ENCODE results near the gene TBX21.
A peak's percentile ranks its signal among the peaks of the same experiment; 100 is the strongest.

The TBX21 gene, protein sequence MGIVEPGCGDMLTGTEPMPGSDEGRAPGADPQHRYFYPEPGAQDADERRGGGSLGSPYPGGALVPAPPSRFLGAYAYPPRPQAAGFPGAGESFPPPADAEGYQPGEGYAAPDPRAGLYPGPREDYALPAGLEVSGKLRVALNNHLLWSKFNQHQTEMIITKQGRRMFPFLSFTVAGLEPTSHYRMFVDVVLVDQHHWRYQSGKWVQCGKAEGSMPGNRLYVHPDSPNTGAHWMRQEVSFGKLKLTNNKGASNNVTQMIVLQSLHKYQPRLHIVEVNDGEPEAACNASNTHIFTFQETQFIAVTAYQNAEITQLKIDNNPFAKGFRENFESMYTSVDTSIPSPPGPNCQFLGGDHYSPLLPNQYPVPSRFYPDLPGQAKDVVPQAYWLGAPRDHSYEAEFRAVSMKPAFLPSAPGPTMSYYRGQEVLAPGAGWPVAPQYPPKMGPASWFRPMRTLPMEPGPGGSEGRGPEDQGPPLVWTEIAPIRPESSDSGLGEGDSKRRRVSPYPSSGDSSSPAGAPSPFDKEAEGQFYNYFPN

DNA sequence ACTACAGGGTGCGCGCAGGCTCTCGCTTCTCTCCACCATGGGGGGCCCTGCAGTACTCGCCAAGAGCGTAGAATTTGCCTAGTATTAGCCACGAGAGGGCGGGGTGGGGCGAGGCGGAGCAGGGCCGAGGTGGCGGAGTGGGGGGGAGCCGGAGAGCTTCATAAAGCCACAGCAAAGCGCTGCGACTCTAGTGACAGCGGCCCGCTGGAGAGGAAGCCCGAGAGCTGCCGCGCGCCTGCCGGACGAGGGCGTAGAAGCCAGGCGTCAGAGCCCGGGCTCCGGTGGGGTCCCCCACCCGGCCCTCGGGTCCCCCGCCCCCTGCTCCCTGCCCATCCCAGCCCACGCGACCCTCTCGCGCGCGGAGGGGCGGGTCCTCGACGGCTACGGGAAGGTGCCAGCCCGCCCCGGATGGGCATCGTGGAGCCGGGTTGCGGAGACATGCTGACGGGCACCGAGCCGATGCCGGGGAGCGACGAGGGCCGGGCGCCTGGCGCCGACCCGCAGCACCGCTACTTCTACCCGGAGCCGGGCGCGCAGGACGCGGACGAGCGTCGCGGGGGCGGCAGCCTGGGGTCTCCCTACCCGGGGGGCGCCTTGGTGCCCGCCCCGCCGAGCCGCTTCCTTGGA lies at the start of gene TBX21:
Gene TBX21 (plus strand): TSS at position 190 of the 627 bp plus-strand sequence. CDS start 219 bp downstream, at position 409.
- DNase-seq (ENCODE audit: low read depth): peak; percentile 50

DNA sequence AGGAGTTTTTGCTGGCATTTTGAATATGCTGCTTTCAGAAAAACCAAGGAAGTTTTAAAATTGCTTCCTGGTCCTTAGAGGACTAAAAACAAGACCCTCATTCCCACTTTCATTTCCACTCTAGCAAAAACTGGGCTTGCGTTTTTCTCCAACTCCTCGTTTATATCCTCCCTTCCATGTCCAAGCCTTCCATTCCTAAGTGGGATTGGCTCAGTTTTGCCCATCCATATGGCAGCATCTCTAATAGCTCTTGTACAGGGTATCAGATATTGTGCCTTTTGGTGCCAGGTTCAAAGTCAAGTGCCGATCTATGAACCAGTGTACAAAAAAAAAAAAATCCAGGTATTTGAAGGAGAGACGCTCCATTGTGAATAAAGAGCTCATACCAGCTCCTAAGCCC lies 49.0 kb upstream of the TBX21 start:
- DNase-seq (ENCODE audit: low read depth): no peak

DNA sequence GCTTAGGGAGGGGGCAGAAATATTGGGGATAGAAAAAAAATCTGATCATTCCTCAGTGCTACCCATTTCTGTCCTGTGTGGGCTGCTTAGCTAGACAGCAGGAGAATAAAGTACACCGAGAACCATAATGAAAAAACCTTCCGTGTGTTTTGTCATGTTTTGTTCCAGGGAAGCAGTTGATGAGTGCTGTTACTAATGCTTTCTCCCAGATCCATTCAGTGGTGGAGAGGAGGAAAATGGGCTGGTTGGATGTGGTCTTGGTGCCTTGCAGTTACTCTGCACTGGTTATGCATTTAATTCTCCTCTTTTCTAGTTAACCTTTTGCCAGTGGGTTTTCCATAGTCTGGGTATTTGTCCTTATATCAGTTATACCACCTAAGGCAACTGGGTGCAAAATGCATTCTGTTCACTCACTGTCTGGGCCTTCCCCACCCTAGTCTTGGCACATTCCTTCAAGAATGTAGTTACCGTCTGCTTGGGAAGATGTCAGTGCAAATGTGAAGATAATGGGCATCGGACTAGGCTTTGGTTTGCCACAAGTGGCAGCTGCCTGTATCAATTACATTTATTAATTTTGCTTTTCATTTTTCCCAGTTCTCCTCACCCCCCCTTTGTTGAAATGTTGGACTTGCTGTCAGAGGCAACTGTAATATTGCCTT lies 48.4 kb upstream of the TBX21 start:
- no peak for DNase-seq (ENCODE audit: low read depth)

DNA sequence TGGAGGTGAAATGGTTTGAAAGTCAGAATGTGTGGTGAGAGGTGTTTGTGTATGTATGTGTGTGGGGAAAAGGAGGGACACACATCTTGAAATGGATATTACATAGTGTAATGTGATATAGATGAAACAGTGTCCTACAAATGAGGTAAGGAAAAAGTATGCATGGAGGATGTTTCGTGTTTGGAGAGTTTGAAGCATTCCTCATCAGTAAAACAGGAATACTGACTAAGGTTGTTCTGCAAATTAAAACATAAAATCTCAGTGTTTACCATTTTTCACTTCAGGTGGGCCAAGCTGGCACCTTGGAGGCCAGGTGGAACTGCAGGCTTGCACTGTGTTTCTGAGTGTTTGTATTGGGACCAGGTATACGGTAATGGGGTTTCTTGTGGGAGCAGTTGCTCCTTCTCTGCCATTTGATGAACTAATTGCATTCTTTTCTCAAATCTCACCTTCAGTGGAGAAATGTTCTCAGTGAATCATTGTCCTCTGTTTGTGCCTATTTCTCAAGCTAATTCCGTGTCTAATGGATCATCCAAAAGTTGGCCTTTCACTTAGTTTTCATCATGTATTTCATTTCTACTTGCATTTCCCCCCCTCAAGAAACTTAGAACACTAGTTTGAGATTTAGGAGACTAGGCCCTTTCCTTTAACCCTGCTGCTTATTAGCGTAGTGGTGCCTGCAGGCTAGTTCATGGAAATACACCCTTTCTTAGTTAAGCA lies 47.3 kb upstream of the TBX21 start:
- DNase-seq (ENCODE audit: low read depth): peak; percentile 36

DNA sequence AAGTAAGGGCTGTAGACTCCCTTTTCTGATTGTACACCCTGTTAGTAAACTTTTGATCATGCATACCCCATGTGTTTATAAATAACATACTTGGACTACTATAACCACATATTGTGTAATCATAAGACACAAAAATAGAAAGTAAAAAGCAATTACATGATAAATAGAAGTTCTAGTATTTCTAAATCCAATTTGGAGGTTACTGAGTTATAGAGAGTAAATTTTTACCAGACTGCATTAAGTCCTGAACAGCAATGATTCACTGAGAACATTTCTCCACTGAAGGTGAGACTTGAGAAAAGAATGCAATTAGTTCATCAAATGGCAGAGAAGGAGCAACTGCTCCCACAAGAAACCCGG lies 46.8 kb upstream of the TBX21 start:
- DNase-seq (ENCODE audit: low read depth): peak; percentile 53

DNA sequence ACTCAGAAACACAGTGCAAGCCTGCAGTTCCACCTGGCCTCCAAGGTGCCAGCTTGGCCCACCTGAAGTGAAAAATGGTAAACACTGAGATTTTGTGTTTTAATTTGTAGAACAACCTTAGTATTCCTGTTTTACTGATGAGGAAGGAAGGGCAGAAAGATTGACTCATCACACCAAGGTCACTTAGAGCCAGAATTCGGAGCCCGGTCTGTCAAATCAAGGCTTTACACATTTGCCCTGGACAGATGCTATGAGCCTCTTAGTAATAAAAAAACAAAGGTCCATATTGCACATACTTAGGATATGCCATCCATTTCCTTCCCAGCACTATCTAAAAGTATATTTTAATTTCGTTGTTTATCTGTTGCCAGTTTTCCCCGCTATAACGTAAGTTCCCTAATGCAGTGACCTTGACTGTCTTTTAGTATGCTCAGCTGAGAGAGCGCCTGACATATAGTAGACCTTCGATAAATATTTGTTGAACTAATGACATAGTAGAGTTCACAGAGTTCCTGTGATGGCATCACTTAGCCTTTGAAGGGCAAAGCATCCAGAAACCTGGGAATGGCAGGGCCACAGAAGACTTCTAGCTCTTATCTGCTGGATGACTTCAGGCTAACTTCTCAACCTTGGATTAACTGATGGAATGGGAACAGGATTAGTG lies 46.2 kb upstream of the TBX21 start:
- DNase-seq (ENCODE audit: low read depth): peak; percentile 39

DNA sequence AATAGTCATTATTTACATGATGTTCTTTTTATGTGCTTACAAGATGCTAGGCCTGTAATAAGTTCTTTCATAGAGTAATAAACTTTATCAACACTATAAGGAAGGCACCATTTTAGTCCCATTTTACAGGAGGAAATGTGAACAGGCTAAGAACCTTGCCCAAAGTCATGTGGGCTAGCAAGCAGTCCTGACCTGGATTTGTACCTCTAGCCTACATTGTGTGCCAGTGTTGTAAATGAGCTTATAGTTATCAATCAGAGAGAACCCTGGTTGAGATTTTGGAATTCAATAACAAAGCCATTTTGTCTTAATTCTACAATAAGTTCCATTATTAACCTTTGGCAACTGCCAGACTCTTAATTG lies 45.7 kb upstream of the TBX21 start:
- DNase-seq (ENCODE audit: low read depth): no peak

DNA sequence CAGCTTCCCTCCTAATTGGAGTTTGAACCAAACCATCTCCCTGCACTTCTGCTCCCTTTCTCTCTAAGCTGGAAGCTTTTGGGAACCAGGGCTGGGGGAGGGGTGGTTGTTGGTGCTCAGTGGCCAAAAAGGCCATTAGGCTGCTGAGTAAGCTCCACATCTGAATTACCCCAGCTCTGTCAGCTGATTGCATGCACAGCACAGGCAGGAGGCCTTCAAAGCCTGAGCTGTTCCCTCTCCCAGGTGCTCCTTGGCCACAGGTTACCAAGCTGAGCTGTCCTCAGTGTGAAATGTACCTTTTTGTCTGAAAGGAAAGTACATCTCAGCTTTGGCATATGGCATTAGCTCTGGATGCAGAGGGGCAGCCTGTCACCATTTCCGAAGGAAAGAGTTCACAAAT lies 45.3 kb upstream of the TBX21 start:
- peak; percentile 32 for DNase-seq (ENCODE audit: low read depth)

DNA sequence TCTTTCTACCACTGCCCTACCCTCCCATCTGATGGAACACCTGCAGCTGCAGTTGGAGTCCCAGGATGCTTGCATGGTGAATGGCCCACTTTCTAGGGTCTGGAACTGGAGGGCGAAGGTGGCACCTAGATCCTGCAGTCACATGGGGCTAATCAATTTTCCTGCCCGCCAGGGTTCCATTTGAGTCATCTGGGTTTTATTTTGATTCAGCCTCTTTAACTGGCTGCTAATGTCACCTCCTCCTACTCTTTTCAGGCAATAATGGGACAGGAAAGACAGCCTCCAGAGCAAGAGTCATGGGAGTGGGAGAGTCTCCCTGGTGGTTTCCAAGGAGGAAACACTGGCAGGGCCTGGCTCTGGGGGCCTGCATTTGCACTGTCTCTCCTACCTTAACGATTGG lies 42.9 kb upstream of the TBX21 start:
- no peak for DNase-seq (ENCODE audit: low read depth)

DNA sequence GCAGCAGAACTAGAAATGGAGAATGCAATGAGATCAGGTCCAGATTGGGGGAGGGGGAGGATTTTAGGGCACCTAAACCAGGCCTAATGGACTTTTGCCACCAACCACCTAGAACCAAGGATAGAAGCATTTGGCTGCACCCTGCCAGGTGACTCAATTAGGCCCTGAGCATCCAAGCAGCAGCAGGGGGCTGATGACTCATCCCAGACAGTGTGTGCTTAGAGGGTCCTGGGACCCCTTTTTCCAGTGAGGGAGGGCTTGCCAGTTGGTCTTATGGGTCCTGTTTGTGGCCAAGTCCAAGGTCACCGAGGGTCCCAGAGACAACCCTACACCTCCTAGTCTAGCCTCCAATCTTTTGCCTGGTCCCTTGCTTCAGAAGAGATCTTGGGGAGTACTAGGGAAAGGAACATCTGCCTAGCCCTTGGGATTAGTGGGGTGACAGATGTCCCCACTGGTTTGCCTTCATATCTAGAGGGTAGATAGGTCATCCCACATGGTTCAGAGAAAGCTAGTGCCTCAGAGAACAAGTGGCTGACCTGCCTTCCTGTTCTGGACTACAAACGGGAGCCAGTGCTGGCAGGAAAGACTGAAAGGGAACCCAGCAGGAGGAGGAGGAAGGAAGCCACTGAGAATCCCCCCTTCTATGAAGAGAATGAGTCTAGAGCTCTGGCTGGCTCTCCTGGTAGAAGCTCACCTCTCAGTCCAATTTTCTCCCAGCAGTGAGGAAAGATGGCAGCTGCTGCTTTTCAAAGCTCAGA lies 40.7 kb upstream of the TBX21 start:
- no peak for DNase-seq (ENCODE audit: low read depth)

DNA sequence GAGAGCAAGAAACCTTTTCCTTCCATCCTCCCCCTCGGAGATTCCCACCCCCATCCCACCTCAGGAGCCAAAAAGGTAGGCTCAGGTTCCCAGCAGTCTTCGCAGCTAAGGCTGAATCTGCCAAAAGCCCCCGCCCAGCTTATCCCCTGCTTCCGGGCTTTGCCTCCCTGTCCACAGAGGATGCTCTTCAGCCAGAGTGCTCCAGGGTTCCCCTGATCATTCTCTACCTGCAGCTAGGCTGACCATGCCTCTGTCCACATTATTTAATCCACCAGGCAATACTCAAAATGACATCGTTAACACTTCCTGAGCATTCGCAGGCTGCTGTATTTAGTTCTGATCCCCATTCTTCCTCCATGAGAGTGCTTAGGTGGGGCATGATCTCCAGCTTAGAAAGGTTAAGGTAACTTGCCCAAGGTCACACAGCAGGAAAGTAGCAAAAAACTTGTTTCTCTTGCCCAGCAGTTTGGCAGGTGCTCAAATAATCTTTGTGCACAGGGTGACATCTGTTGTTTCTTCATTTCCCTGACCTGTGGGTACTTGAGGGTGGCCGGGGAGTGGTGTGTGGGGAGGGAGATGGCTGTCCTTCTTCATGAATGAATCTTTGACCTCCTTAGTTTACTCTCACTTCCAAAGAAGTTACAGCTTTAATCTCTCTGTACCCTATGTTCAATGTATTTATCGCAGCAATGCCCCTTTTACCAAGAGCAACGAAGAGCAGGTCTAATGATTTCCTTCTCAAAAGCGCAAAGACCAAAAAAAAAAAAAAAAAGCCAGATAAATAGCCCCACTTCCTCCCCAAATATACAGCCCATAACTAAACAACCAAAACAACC lies 39.9 kb upstream of the TBX21 start:
- no peak for DNase-seq (ENCODE audit: low read depth)

DNA sequence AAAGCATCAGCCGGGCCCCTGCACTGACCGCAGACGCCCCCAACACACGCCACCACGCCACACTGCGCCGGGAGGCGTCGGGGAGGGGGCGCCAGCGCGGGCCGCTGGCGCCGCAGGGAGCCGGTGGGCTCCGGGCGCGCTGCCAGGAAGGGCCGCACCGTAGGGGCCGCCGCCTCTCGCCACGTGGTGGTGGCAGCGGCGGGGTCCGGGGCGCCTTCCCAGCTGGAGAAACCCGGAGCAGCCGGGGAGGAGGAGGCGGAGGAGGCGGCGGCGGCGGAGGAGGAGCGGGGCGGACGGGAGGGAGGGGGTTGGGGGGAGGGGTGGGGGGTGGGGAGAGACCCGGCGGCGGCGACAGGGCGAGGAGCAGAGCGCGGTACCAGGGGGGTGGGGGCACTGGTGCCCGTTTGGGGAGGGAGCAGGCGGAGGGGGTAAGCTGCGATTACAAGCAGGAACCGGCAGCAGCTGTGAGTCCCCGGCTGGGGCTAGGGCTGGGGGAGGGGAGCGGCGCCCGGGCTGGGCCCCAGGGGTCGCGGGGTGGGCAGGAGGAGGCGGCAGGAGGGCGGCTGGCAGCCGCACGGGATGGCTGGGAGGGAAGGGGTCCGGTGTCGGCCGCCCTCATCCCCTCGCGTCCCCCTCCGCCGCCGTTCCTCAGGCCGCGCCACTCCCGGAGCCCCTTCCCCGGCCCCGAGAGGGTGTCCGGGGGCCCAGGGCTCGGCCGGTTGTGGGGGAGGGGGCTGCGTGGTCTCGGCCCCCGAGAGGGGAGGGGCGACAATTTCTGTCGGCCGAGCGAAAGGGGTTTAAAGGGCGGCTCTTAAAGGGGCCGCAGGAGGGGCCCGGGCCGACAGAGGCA lies 39.1 kb upstream of the TBX21 start, which contains the start of gene TBKBP1:
Gene TBKBP1 (plus strand): TSS at position 431 of the 850 bp plus-strand sequence. CDS start 1,952 bp downstream, outside the sequence.
- DNase-seq (ENCODE audit: low read depth): peak; percentile 57

DNA sequence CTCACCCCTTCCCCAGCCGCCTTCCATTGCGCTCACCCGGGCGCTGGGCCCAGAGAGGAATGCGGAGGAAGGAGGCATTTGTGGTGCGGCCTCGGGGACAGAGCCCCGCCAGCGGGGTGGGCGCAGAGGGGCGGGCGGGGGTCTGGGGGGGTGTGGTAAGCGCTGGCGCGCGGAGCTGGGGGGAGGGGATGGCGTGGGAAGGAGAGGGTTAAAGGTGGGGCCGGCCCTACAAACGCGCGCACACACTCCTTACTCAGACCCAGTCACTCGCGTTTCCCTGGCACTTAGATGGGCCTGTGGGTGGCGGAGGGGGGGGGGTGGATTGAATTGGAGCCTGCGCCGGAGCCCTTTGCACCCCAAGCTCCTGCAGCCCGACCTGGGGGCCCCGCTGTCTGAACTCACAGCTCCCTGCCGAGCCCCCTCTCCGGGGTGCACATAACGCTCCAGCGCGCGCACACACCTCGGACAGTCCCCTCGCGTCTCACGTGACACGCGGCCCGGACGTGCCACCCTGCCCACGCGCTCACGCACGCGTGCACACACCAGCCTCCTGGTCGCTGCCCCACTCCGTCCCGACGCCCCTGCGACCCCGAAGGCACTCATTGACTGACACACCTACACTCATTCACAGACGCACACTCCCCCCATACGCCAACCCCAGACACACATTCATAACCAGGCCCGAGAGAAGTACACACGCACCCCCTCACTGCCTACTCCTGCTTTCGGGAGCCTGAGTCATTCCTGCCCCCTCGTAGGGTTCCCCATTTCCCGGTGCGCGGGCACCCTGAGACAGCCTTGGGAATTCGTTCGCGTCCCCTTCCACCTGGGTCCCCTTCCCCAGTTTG lies 38.2 kb upstream of the TBX21 start:
- DNase-seq (ENCODE audit: low read depth): peak; percentile 62

DNA sequence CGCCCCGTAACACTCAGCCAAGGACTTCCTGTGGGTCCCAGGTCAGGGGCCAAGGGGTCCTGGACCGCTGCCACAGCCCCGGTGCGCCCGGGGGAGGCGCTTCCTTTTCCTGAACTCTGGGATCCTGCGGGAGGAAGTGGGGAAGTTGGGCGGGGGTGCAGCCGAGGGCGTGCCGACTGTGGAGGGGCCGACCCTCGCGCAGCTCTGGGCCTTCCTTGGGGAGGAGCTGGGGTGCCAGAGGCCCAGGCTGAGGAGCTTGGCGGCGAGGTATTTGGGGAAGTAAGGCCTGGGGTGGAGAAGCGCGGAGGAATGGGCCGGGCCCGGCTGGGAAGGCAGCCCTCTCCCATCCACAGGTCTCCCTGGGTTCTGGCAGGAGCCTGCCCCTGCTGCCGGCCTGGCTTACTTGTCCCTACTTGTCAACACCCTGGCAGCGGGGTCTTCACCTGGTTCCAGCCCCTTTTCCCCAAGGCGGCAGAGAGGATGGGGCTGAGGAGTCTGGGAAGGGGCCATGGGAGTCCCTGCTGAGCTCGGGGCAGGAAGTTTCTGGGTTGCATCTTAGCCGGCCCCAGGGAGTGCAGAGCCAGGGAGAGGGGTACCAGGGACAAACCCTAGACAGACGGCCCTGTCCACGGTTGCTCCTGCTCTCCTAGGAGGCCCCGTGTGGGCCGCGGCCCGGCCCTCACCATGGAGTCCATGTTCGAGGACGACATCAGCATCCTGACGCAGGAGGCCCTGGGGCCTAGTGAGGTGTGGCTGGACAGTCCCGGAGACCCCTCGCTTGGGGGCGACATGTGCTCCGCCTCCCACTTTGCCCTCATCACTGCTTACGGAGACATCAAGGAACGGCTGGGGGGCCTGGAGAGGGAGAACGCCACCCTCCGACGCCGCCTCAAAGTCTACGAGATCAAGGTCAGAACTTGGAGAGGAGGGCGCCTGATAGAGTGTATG lies 37.3 kb upstream of the TBX21 start:
- no peak for DNase-seq (ENCODE audit: low read depth)

DNA sequence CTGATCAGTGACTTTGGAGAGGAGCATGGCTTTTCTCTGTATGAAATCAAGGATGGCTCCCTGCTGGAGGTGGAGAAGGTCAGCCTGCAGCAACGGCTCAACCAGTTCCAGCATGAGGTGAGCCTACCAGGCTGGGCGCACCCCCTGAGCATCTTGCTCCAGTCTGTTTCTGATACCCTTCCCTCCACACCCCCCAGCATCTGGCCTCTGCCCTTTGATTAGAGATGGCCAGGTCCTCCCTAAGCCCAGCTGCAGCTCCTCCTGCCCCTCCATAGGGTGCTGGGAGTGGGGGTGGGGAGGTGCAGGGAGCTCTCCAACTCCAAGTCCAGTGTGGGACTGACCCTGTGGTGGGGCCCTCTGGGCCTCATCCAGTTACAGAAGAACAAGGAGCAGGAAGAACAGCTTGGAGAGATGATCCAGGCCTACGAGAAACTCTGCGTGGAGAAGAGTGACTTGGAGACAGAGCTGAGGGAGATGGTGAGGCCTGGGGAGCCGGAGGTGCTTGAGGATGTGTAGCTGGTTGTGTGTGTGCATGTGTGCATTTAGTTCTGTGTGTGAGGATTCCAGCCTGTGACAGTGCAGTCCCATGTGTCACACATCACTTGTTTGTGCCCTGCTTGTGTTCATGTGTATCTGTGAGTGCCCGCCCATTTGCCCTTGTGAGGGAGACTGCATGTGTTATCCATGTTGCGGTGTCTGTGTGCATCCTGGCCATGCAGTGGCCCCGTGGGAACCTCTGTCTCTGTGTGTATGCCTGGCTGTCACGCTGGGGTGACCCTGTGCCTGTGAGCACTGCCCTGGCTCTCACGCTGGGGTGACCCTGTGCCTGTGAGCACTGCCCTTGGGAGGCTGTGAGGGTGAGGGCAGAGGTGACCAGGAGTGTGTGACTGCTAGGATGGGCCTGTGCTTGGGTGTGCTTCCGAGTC lies 36.1 kb upstream of the TBX21 start:
- no peak for DNase-seq (ENCODE audit: low read depth)

All from EH (cell line).